Measurements from ENCODE around the gene LOXHD1. TPM values are rescaled to one million over a fixed set of nuclear protein-coding genes. Genes with fewer than 3 reads are reported as not detected.

LOXHD1 gene
- total and polyA plus RNA-seq, 2 of the 13 experiments (the other 11 are each of a cell fraction or from before 2014, with no cell fraction given) = not detected

DNA sequence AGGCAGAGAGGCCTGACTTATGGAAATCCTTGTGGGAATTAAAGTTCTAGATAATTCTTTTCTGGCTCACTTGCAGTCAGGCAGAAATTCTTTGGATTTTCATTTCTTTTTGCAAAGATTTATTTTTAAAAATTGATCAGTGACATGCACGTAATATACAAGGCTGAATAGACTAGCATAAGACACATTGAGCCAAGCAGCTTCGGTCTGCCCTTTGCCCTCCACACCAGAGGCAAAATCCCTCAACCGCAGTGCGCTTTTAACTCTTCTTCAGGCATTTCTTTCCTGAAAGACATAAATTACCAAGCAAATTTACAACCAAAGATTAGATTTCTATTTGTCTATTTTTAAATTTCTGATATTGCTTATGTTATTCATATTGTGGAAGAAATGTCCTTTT lies 227.9 kb downstream of the LOXHD1 start:
- H3K9ac ChIP-seq (ENCODE audit: insufficient read depth, low read depth, low read length) = no peak overlapping the region
- H2AFZ ChIP-seq (ENCODE audit: low read length) = no peak overlapping the region
- no peak overlapping the region for H3K4me2 ChIP-seq (ENCODE audit: low read depth, low read length)
- intact Hi-C loops (cut with micrococcal nuclease; ENCODE audit: unreplicated experiment) (no loop called here), in situ Hi-C loops (cut with HindIII; ENCODE audit: extremely low pct_ligation_motif_present, low pct_unique_long_range_greater_than_20kb) (no loop called here)
- POLR2A ChIA-PET = no interaction called here
- no peaks in the 10 kb centered on the region for H3K9me3 ChIP-seq (ENCODE audit: low read length)
- no peaks in the 10 kb centered on the region for H4K20me1 ChIP-seq (ENCODE audit: insufficient read depth, low read length)
- FAIRE-seq (no peak), ATAC-seq (no peak), DNase-seq (ENCODE audit: low spot score) (no peak)
- H3K4me3 ChIP-seq (replicated peaks in 1 of 3; ENCODE audit: insufficient read depth in 1 of 3, low read depth in 2 of 3, low read length in 3 of 3) = no peak overlapping the region
- H3K36me3 ChIP-seq (replicated peaks in 1 of 2; ENCODE audit: control insufficient read depth in 1 of 2, insufficient read depth in 2 of 2, low read length in 2 of 2) = no peaks in the 10 kb centered on the region
- no peaks in the 10 kb centered on the region for H3K79me2 ChIP-seq (ENCODE audit: insufficient read depth, low read length)
- H3K27ac ChIP-seq (ENCODE audit: extremely low read length, insufficient read depth, low read length) = no peak overlapping the region
- peaks cover 0 to 18% of the 10 kb centered on the region in 2 experiments for H3K27me3 ChIP-seq (ENCODE audit: control insufficient read depth in 1 of 2, insufficient read depth in 2 of 2, low read length in 2 of 2)
- WGBS (ENCODE audit: low lambda C conversion rate) = 47% methylated on average over 4 of the region's 4 CpGs
- no TSS peak for BruUV-seq (replicated peaks)
- CTCF ChIA-PET (ENCODE audit: low intra/inter-chr PET ratio, low total read pairs) = no interaction called here
- H3K4me1 ChIP-seq (ENCODE audit: insufficient read depth, low read length) = no peaks in the 10 kb centered on the region
- TF ChIP-seq ERF (CRISPR knock-in tag; IDR thresholded peaks at IDR 0.05) (no peak), PCBP2 (optimal IDR thresholded peaks at IDR 0.05; ENCODE audit: low read depth, low read length, poor library complexity, severe bottlenecking) (no peak), ZNF619 (CRISPR knock-in tag; IDR thresholded peaks at IDR 0.05) (no peak), LCORL (IDR thresholded peaks at IDR 0.05) (no peak), LCORL (CRISPR knock-in tag; IDR thresholded peaks at IDR 0.05) (no peak), ZBTB3 (CRISPR knock-in tag; IDR thresholded peaks at IDR 0.05; ENCODE audit: borderline replicate concordance, low read depth) (no peak), ZNF317 (CRISPR knock-in tag; IDR thresholded peaks at IDR 0.05) (no peak), ZFX (CRISPR knock-in tag; IDR thresholded peaks at IDR 0.05; ENCODE audit: low read depth) (no peak), ZNF251 (CRISPR knock-in tag; IDR thresholded peaks at IDR 0.05) (no peak), ZSCAN21 (CRISPR knock-in tag; IDR thresholded peaks at IDR 0.05; ENCODE audit: borderline replicate concordance) (no peak), HNRNPH1 (optimal IDR thresholded peaks at IDR 0.05; ENCODE audit: low read depth, low read length) (no peak), BORCS8-MEF2B (CRISPR knock-in tag; IDR thresholded peaks at IDR 0.05) (no peak), FOXO4 (CRISPR knock-in tag; conservative IDR thresholded peaks at IDR 0.05) (no peak), CHD4 (IDR thresholded peaks at IDR 0.05; ENCODE audit: borderline replicate concordance, low read length) (no peak), ZMYM4 (CRISPR knock-in tag; IDR thresholded peaks at IDR 0.05) (no peak), ZNF275 (CRISPR knock-in tag; IDR thresholded peaks at IDR 0.05; ENCODE audit: borderline replicate concordance) (no peak), ZSCAN31 (CRISPR knock-in tag; IDR thresholded peaks at IDR 0.05; ENCODE audit: low read depth) (no peak), HOMEZ (CRISPR knock-in tag; IDR thresholded peaks at IDR 0.05; ENCODE audit: low read depth) (no peak), ZBTB33 (CRISPR knock-in tag; IDR thresholded peaks at IDR 0.05) (no peak)
- TF ChIP-seq, protein P1, sequence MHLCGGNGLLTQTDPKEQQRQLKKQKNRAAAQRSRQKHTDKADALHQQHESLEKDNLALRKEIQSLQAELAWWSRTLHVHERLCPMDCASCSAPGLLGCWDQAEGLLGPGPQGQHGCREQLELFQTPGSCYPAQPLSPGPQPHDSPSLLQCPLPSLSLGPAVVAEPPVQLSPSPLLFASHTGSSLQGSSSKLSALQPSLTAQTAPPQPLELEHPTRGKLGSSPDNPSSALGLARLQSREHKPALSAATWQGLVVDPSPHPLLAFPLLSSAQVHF (CRISPR knock-in tag; IDR thresholded peaks at IDR 0.05) = no peak
